Measurements from ENCODE around the gene FAM219B. TPM values are rescaled to one million over a fixed set of nuclear protein-coding genes. Genes with fewer than 3 reads are reported as not detected.
A peak's percentile ranks its signal among the peaks of the same experiment; 100 is the strongest.

The FAM219B gene
- total and polyA plus RNA-seq, 2 of the 8 experiments (the other 6 are each of a cell fraction or from before 2014, with no cell fraction given): 57.1 to 66.6 TPM

DNA sequence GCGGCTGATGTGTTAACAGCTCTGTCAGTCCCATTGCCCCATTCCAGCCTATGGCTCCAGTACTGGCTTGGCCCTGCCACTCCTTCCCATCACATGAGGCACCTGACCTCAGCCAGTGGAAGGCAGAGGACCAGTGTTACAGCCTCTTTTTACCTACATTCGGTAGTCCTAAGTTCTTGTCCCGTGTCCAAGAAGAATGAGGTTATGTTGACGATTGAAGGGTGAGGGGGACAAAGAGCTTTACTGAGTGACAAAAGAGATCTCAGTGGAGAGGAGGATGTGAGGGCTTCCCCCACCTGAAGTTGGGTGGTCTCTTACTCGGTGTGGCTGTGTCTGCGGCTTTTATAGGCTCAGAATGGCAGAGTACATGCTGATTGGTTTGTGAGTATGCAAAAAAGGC, 24.1 kb downstream of the FAM219B start:
- Histone ChIP-seq H4K5ac (ENCODE audit: insufficient read length, low read depth, low read length) (no peak overlapping the region), H3K56ac (replicated peaks; ENCODE audit: insufficient read length, low read depth, low read length) (no peak overlapping the region), H3K27ac (ENCODE audit: low read depth, low read length) (no peak overlapping the region), H3K27me3 (replicated peaks in 1 of 4; ENCODE audit: control insufficient read depth in 3 of 4, extremely low read depth in 1 of 4, insufficient read depth in 3 of 4, low read length in 3 of 4) (no peaks in the 10 kb centered on the region), H2BK120ac (replicated peaks; ENCODE audit: low read depth, low read length) (no peak overlapping the region), H3K9ac (replicated peaks in 1 of 4; ENCODE audit: extremely low read depth in 1 of 4, low read depth in 3 of 4, low read length in 3 of 4) (no peak overlapping the region), H3K4me2 (ENCODE audit: insufficient read depth in 1 of 2, low read depth in 2 of 2, low read length in 2 of 2) (no peak overlapping the region), H4K91ac (replicated peaks; ENCODE audit: insufficient read length, low read length) (no peak overlapping the region), H2AK5ac (ENCODE audit: low read depth, low read length) (no peak overlapping the region), H3K4me1 (replicated peaks in 1 of 4; ENCODE audit: control insufficient read depth in 3 of 4, insufficient read depth in 4 of 4, low read length in 3 of 4) (peaks cover 0 to 3% (median 1%) of the 10 kb centered on the region in 4 experiments; a peak in 3 of 7 replicates), H3K14ac (ENCODE audit: insufficient read length) (no peak overlapping the region), H3K79me1 (ENCODE audit: low read depth, low read length) (no peaks in the 10 kb centered on the region), H3K4me3 (ENCODE audit: extremely low read depth in 1 of 4, insufficient read depth in 2 of 4, low read depth in 3 of 4, low read length in 4 of 4) (no peak overlapping the region), H3K4ac (replicated peaks; ENCODE audit: insufficient read length, low read depth, low read length) (no peak overlapping the region), H2BK12ac (ENCODE audit: low read depth, low read length) (no peak overlapping the region), H2BK5ac (ENCODE audit: low read depth, low read length) (no peak overlapping the region), H3K36me3 (ENCODE audit: control insufficient read depth in 2 of 4, insufficient read depth in 4 of 4, low read length in 3 of 4) (no peaks in the 10 kb centered on the region), H4K20me1 (replicated peaks in 1 of 2; ENCODE audit: control insufficient read depth in 1 of 2, insufficient read depth in 2 of 2, low read length in 2 of 2) (no peaks in the 10 kb centered on the region), H3K18ac (ENCODE audit: extremely low read depth, low read length) (no peak overlapping the region), H2BK20ac (ENCODE audit: low read length) (no peak overlapping the region), H2AFZ (ENCODE audit: low read length) (peak overlapping the region; percentile 96), H3K9me3 (ENCODE audit: insufficient read depth in 2 of 2, low read depth in 1 of 2, low read length in 1 of 2) (no peaks in the 10 kb centered on the region), H3K79me2 (ENCODE audit: control insufficient read depth in 1 of 2, insufficient read depth in 2 of 2, low read length in 2 of 2) (no peaks in the 10 kb centered on the region), H3K23ac (ENCODE audit: insufficient read length) (no peak overlapping the region), H3K23me2 (ENCODE audit: low read depth, low read length) (no peaks in the 10 kb centered on the region), H4K8ac (ENCODE audit: extremely low read depth, insufficient read depth, low read length) (no peak overlapping the region), H2BK15ac (ENCODE audit: low read length) (peak overlapping the region; percentile 46; the same call in 1 of the 2 replicates)
- CTCF ChIA-PET (ENCODE audit: partially characterized antibody): interaction anchor here (0.7 to 1.8 kb wide), 6 partner anchors 9 to 114 kb away, joined by 3 to 6 read pairs (median 5); partner anchors contain the start of genes SCAMP2 and ULK3
- FAIRE-seq (no peak), DNase-seq (ENCODE audit: low read depth in 1 of 2, low spot score in 2 of 2) (no peak)
- POLR2A ChIA-PET (ENCODE audit: partially characterized antibody): interaction anchor here (1.3 to 3.3 kb wide), 4 partner anchors 8 to 95 kb away, joined by 3 to 18 read pairs (median 4); no protein-coding TSS in a partner anchor
- WGBS, 2 experiments (ENCODE audit: extremely low coverage in 1 of 2, insufficient coverage in 1 of 2, insufficient read length in 1 of 2, insufficient replicate concordance in 2 of 2, low coverage in 1 of 2, low lambda C conversion rate in 2 of 2, missing lambda C conversion rate in 1 of 2): 86% methylated on average over 6 of the region's 6 CpGs; no CpG with 5 or more reads in 1 of the 2 experiments
- no peak for TF ChIP-seq TBP (IDR thresholded peaks at IDR 0.05; ENCODE audit: low read depth, low read length)
- TF ChIP-seq CTBP2 (IDR thresholded peaks at IDR 0.05; ENCODE audit: borderline replicate concordance, insufficient read depth, insufficient read length, low read length): no peak
- TF ChIP-seq POLR2AphosphoS5 (IDR thresholded peaks at IDR 0.05; ENCODE audit: low read depth, low read length): no peak

Data from H1 (cell line).